Loucy (cell line): ENCODE results near the gene C5orf34.
"Not testable (repeated sequence)": the region's sequence is repeated elsewhere in the genome, so short reads cannot be mapped to it uniquely, and the experiment has no call there.

Source experiments
- CTCF ChIP-seq: fragments of 200-600 bp; sonication (generic); conservative IDR thresholded peaks from 2 replicates; pipeline ENCODE4 v1.5.1; 2014; ENCODE audit warnings: mild to moderate bottlenecking, antibody characterized with exemption, low read length
- EZH2phosphoT487 ChIP-seq: fragments of 200-600 bp; IDR thresholded peaks from 2 replicates; pipeline ENCODE4 v1.6.1; 2018; ENCODE audit warnings: antibody characterized with exemption, mild to moderate bottlenecking, moderate library complexity, borderline replicate concordance

DNA sequence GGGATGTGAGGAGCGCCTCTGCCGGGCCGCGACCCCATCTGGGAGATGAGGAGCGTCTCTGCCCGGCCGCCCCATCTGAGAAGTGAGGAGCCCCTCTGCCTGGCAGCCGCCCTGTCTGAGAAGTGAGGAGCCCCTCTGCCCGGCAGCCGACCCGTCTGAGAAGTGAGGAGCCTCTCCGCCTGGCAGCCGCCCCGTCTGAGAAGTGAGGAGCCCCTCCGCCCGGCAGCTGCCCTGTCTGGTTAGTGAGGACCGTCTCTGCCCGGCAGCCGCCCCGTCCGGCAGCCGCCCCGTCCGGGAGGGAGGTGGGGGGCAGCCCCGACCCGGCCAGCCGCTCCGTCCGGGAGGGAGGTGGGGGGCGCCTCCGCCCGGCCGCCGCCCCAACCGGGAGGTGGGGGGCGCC, 3.9 kb downstream of the C5orf34 start:
- TF ChIP-seq CTCF, EZH2phosphoT487: not testable (repeated sequence)
